Esophagus muscularis mucosa (tissue), 4 donors: ENCODE results near the gene TCAP.

Experiments used
- EP300 ChIP-seq: sonication (generic); formaldehyde crosslinking; IDR thresholded peaks from one replicate; pipeline ENCODE4 v1.6.1; 2017; ENCODE audit warnings: antibody characterized with exemption
- POLR2A ChIP-seq: fragments of 450-650 bp; IDR thresholded peaks from one replicate; pipeline ENCODE4 v1.6.1; 2017; ENCODE audit warnings: antibody characterized with exemption, moderate library complexity, mild to moderate bottlenecking, low read depth
- POLR2AphosphoS5 ChIP-seq, 2 donors: sonication (generic); formaldehyde crosslinking; IDR thresholded peaks; one replicate each; pipeline ENCODE4 v1.6.1; 2017; ENCODE audit warnings: antibody characterized with exemption in 2 of 2
- TF ChIP-seq, protein P1 (sequence below), 3 experiments: fragments of 200-600 bp in 2 of 3; fragments of 450-650 bp in 1 of 3; sonication (generic) in 2 of 3; IDR thresholded peaks; one replicate each; pipeline ENCODE4 v1.5.1; 2017 to 2019; ENCODE audit warnings: antibody characterized with exemption in 3 of 3, mild to moderate bottlenecking in 2 of 3, moderate library complexity in 1 of 3

DNA sequence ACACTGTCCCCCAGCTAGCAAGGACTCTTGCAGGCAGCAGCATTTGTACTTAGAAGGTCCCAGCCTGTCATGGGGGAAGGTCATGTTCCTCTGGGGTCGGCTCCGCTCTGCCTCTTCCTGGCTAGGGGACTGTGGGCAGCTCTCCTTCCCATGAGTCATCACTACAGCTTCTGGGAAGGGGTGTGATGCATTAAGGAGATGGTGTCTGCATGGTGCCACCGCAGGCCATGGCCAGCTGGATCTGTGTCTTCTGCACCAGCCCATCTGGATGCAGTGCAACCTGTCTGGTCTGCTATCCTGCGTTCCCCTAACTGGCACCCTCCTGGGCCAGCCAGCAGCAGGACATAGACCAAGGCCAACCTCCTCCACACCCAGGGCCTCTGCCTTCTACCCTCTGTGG is 21.9 kb upstream of the TCAP start:
- TF ChIP-seq, protein P1, sequence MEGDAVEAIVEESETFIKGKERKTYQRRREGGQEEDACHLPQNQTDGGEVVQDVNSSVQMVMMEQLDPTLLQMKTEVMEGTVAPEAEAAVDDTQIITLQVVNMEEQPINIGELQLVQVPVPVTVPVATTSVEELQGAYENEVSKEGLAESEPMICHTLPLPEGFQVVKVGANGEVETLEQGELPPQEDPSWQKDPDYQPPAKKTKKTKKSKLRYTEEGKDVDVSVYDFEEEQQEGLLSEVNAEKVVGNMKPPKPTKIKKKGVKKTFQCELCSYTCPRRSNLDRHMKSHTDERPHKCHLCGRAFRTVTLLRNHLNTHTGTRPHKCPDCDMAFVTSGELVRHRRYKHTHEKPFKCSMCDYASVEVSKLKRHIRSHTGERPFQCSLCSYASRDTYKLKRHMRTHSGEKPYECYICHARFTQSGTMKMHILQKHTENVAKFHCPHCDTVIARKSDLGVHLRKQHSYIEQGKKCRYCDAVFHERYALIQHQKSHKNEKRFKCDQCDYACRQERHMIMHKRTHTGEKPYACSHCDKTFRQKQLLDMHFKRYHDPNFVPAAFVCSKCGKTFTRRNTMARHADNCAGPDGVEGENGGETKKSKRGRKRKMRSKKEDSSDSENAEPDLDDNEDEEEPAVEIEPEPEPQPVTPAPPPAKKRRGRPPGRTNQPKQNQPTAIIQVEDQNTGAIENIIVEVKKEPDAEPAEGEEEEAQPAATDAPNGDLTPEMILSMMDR (IDR thresholded peaks at IDR 0.05), result no peak
- TF ChIP-seq POLR2A (no peak), POLR2AphosphoS5 (IDR thresholded peaks at IDR 0.05) (no peak), EP300 (no peak)
